Stimulated activated CD4-positive, alpha-beta T cell treated with anti-CD3 and anti-CD28 coated beads, Interleukin-15, amount 100 ng/mL, for 24 hours (primary cell): ENCODE data around the gene LOXL4.

ENCODE experiments used
- DNase-seq: peaks from one replicate; pipeline ENCODE4 v3.0.0-alpha.2; 2020

LOXL4 gene

GRCh38 chr10:98294270-98294627 is 26.3 kb upstream of the LOXL4 start:
- DNase-seq, result no peak

DNA sequence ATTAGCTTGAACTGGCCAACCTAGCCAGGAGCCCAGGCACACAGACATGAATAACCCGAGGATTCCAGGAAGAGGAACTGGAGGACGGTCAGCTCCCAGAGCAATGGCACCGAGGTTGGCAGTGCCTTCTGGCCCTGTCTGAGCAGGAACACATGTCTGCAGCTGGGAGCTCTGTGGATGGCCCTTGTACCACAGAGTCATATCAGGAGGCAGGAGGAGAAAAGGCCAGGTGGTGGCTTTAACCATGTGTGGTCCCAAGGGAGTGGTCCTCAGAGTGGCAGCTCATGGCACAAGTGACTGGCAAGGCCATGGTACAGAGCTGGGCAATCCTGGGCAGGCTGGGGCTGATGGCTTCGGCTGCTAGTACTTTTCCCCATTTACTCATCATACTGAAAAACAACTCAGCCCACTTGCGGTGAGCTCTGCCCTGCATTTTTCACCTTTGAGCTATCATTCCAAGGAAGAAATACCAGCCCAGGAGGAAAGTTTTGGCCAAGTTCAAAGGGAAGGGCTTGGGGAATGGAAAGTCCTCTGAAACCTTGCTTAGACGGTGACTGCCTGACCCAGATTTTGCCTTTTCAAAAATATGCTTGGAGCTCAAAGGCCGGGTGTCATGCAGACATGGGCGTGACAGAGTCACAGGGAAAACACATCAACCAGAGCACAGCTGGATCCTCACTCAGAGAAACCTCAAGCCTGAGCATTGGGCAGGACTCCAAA is 25.7 kb upstream of the LOXL4 start:
- no peak for DNase-seq

- no peak for DNase-seq
Measured at GRCh38 chr10:98292971-98293370, 25.0 kb upstream of the LOXL4 start.

DNA sequence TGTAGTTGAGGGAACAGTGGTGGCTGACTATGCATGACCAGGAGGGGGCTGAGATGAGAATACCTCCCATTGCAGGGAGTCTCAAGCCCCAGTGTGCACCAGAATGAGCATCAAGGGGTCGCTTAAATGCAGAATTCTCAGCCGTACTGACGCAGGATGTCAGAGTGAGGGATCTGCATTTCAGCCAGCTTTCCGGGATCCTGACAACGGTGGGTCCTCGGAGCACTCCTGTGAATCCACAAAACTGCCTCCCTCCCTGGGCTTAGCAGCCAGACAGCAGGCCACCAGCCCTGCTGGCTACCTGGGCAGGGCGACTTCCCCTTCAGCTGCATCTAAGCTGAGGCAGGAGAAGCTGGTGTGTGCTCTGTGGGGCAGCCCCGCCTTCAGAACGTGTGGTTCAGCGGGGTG is 21.8 kb upstream of the LOXL4 start:
- no peak for DNase-seq

DNA sequence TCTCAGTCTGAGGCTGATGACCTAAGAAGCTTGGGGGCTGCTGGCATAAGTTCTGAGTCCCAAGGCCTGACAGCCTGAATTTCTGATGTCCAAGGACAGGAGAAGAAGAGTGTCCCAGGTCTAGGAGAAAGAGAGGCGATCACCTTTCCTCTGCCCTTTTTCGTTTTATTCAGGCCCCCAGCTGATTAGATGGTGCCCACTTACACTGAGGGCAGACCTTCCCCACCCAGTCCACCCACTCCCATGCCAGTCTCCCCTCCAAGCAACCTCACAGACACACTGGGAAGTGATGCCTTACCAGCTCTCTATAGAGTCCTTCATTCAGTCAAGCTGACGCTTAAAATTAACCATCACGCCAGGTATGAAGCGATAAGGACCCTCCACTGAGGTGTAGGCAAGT is 19.3 kb upstream of the LOXL4 start:
- DNase-seq, result no peak

- DNase-seq, result no peak
Measured at GRCh38 chr10:98286419-98286818, 18.4 kb upstream of the LOXL4 start.

- DNase-seq, result no peak
Measured at GRCh38 chr10:98285416-98285815, 17.4 kb upstream of the LOXL4 start.

GRCh38 chr10:98276311-98276710 is 8.3 kb upstream of the LOXL4 start:
- no peak for DNase-seq

DNA sequence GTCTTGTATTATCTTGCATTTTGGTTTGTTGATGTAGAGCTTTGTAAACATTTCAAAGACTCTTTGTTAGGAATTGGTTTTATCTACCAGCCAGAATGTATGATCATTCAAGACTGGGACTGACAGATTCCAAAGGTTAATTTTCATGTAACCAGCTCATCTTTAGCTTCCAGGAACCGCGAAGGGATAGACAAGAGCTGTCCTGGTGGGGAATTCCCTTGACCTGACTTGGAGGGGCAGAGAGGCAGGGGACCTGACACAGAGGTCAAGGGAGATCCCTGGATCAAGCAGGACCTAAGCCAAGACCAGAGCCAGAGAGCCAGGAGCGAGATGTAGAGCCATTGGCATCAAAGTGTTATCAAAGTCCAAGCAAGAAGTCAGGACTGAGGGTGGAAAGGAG is 6.6 kb upstream of the LOXL4 start:
- DNase-seq, result no peak

DNA sequence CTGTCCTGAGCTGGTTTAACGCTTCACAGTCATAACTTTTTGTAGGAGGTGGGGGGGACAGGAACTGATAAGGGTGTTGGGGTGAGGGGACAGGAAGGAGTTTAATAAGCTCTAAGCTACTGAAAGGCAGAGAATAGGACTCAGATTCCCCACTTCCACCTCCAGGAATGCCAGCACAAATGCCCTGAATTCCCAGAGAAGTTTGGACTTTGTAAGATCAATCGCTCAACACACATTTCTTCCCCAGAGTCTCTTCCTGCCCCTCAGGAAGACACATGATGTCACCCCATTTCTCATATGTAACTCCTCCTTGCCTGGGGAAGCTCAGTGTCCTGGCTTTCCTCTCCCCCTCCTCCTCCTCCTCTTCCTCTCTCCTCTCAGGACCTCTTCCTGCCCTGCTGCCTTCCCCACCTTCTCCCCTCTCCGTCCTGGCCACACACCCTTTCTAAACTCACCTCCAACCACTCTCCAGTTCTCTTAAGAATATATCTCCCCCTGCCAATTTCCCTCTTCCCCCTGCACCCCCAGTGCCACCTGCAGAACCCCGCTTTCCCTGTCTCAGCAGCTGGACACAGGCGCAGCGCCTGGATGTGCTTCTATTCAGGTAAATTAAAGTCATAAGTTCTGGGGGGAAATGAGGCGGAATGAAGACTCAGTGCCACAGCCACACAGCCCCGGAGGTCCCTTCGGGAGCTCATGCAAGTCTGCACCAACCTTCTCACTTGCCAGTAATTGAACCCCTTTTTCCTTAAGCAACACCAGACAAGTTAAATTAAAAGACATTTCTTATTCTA is 5.3 kb upstream of the LOXL4 start:
- DNase-seq, result no peak

DNA sequence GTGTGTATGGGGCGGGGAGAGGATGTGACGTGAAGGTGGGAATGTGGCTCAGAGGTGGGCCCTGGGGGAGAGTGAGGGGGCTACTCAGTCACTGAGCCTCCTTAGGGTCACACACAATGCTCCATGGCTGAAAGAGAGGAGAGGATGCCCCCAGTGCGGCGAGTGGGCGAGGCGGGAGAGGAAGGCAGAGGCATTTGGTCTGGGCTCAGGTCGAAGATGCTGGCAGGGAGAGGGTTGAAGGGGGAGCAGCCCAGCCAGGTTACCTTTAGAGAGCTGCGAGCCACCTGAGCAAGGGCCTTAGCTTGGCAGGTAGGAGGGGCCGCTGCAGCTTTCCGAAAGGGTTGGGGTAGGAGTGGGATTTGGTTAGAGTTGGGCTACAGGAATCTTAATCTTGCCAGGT is 4.7 kb upstream of the LOXL4 start:
- no peak for DNase-seq

GRCh38 chr10:98272245-98272644 is 4.3 kb upstream of the LOXL4 start:
- no peak for DNase-seq

DNA sequence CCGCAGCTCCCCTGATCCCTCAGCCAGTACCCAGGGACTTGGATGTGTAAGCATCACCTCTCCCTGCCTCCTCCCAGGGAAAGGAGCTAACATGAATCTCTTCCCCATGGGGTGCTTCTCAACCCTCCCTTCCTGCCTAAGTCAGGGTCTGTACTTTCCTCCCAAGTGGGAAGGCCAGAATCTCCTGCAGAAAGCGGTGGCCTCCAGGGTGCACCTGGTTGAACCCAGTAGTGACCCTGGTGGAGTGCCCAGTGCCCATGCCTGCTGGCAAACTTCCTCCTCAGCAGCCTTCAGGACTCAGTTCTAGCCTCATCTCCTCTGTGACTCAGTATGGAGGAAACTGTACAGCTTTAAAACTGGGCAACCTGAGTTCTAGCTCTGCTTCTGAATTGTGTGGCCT is 2.8 kb upstream of the LOXL4 start:
- DNase-seq, result no peak

- no peak for DNase-seq
Measured at GRCh38 chr10:98270073-98270740, 2.2 kb upstream of the LOXL4 start.

- no peak for DNase-seq
Measured at GRCh38 chr10:98269435-98269912, 1.5 kb upstream of the LOXL4 start.

- no peak for DNase-seq
Measured at GRCh38 chr10:98268694-98269431, 869 bp upstream of the LOXL4 start.

- no peak for DNase-seq
Measured at GRCh38 chr10:98267069-98267893, 713 bp downstream of the LOXL4 start.

- no peak for DNase-seq
Measured at GRCh38 chr10:98266647-98267046, 1.3 kb downstream of the LOXL4 start.

GRCh38 chr10:98265403-98266378 is 2.3 kb downstream of the LOXL4 start:
- no peak for DNase-seq

DNA sequence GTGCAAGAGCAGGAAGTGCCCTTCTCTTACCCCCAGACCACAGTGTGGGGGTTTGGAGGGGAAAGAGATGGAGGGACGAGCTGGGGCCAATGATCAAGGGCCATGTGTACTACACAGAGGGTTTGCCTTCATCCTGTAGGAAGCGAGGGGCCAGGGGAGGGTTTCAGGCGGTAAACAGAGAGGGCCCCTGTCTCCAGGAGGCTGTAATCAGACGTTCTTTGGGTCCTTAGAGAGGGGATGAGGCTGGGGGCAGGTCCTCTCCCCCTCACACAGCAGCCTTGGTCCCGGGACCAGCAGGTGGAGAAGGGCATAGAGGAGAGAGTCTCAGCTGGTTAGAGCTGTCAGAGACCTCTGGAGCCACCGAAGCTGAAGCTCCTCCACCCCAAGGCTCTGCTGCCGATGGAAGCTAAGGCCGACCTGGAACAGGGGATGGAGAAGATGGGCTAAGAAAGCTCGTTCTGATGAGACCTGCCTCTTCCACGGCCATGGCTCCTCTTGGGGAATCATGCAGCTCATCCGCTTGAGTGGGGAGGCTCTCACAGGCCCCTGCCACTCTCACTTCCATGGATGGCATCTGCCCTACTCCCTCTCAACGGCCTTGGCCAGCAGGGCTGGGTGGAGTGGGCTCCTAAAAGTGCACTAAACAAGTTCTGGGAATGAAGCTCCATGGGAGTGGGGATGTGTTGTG is 3.5 kb downstream of the LOXL4 start:
- DNase-seq, result no peak
